HepG2 (cell line): ENCODE data around the gene TAF3. TPM values are rescaled to one million over a fixed set of nuclear protein-coding genes. Genes with fewer than 3 reads are reported as not detected.

ENCODE experiments used
- ATAC-seq: fragments of 200-7000 bp; cut with Tn5 transposase; 3 replicates; pipeline ENCODE4 v1.9.1; 2020; ENCODE audit warnings: mild to moderate bottlenecking, moderate library complexity
- BruUV-seq: library from RNA; stranded (reverse); fragments of 400-500 nt; replicated peaks from 2 replicates; lab custom pipeline; 2021; lab: Mats Ljungman, UMichigan
- CTCF ChIA-PET: fragments of 300-600 bp; formaldehyde crosslinking; extraction: SDS; loops from one replicate; lab custom pipeline; 2021; ENCODE audit warnings: low total read pairs, inconsistent platforms, low intra/inter-chr PET ratio; lab: Yijun Ruan, JAX
- POLR2A ChIA-PET: fragments of 350-600 bp; sonication (Branson Sonifier 250); formaldehyde crosslinking; loops from one replicate; lab custom pipeline; 2020; ENCODE audit warnings: antibody characterized with exemption, inconsistent platforms; lab: Yijun Ruan, JAX
- DNase-seq: peaks from one replicate; pipeline ENCODE4 v3.0.0-alpha.2; 2015; ENCODE audit warnings: low spot score
- FAIRE-seq: peaks from 3 replicates; lab custom pipeline; 2011; peaks lifted over from hg19 to GRCh38; lab: Jason Lieb, UNC
- H2AFZ ChIP-seq: one replicate; pipeline ENCODE4 v1.6.1; 2011; ENCODE audit warnings: low read length, inconsistent platforms
- H3K27ac ChIP-seq: fragments of 300-600 bp; 3 replicates; pipeline ENCODE4 v1.8.0; 2011; ENCODE audit warnings: mixed run types, mild to moderate bottlenecking, mixed read lengths, low read length, inconsistent platforms; ENCODE audit not compliant: insufficient read depth; ENCODE audit errors: extremely low read length
- H3K27me3 ChIP-seq, 2 experiments: fragments of 200-600 bp in 1 of 2; 2 replicates in 1 of 2; 3 replicates in 1 of 2; pipeline versions ENCODE4 v1.6.0 to v1.8.0; 2011; ENCODE audit warnings: low read length in 2 of 2, mild to moderate bottlenecking in 2 of 2, moderate library complexity in 2 of 2, inconsistent platforms in 1 of 2; ENCODE audit not compliant: insufficient read depth in 2 of 2, control insufficient read depth in 1 of 2
- H3K36me3 ChIP-seq, 2 experiments: fragments of 200-600 bp in 1 of 2; replicated peaks in 1 of 2; 2 replicates in 1 of 2; 3 replicates in 1 of 2; pipeline versions ENCODE4 v1.5.1 to v1.8.0; 2011; ENCODE audit warnings: low read length in 2 of 2, inconsistent platforms in 1 of 2; ENCODE audit not compliant: insufficient read depth in 2 of 2, control insufficient read depth in 1 of 2
- H3K4me1 ChIP-seq: 2 replicates; pipeline ENCODE4 v1.5.1; 2012; ENCODE audit warnings: low read length, inconsistent platforms; ENCODE audit not compliant: insufficient read depth
- H3K4me2 ChIP-seq: 2 replicates; pipeline ENCODE4 v1.6.0; 2011; ENCODE audit warnings: low read depth, low read length, inconsistent platforms
- H3K4me3 ChIP-seq, 3 experiments: fragments of 200-600 bp in 1 of 3; sonication (generic), shearing (Covaris generic) in 1 of 3; replicated peaks in 1 of 3; 2 replicates each; pipeline ENCODE4 v1.5.1; 2011 to 2016; ENCODE audit warnings: low read length in 3 of 3, inconsistent platforms in 2 of 3, low read depth in 2 of 3, mild to moderate bottlenecking in 2 of 3, control low read depth in 1 of 3, mixed read lengths in 1 of 3; ENCODE audit not compliant: insufficient read depth in 1 of 3
- H3K79me2 ChIP-seq: one replicate; pipeline ENCODE4 v1.6.1; 2011; ENCODE audit warnings: low read length, inconsistent platforms; ENCODE audit not compliant: insufficient read depth
- H3K9ac ChIP-seq: 2 replicates; pipeline ENCODE4 v1.6.0; 2011; ENCODE audit warnings: mild to moderate bottlenecking, low read depth, low read length, inconsistent platforms; ENCODE audit not compliant: insufficient read depth
- H3K9me3 ChIP-seq: 2 replicates; pipeline ENCODE4 v1.5.1; 2012; ENCODE audit warnings: mild to moderate bottlenecking, low read length
- H4K20me1 ChIP-seq: 2 replicates; pipeline ENCODE4 v1.6.0; 2011; ENCODE audit warnings: inconsistent platforms, mild to moderate bottlenecking, low read length, moderate library complexity; ENCODE audit not compliant: insufficient read depth
- FOSL1 ChIP-seq: sonication (generic); formaldehyde crosslinking; IDR thresholded peaks from 2 replicates; pipeline ENCODE4 v1.9.0; 2021; ENCODE audit warnings: missing genetic modification reagents, borderline replicate concordance
- KLF11 ChIP-seq: IDR thresholded peaks from 2 replicates; pipeline ENCODE4 v1.6.1; 2016; ENCODE audit warnings: missing compliant biosample characterization
- NKX3-1 ChIP-seq: sonication (generic); formaldehyde crosslinking; IDR thresholded peaks from 2 replicates; pipeline ENCODE4 v1.5.0; 2020; ENCODE audit warnings: missing genetic modification reagents
- NR2F2 ChIP-seq: IDR thresholded peaks from 2 replicates; pipeline ENCODE4 v1.6.1; 2012; ENCODE audit warnings: low read depth, inconsistent platforms, borderline replicate concordance
- RBFOX2 ChIP-seq: fragments of 200-400 bp; formaldehyde crosslinking; IDR thresholded peaks from 2 replicates; pipeline ENCODE4 v1.6.1; 2017; ENCODE audit warnings: low read depth, mild to moderate bottlenecking, low read length
- SP5 ChIP-seq: IDR thresholded peaks from 2 replicates; pipeline ENCODE4 v1.6.1; 2016; ENCODE audit warnings: low read depth, borderline replicate concordance
- THYN1 ChIP-seq: sonication (generic); formaldehyde crosslinking; IDR thresholded peaks from 2 replicates; pipeline ENCODE4 v1.8.1; 2023; ENCODE audit warnings: low read depth, mild to moderate bottlenecking, moderate library complexity, missing genetic modification reagents, borderline replicate concordance
- U2AF2 ChIP-seq: fragments of 200-400 bp; formaldehyde crosslinking; IDR thresholded peaks from 2 replicates; pipeline ENCODE4 v1.6.1; 2017; ENCODE audit warnings: low read depth, mild to moderate bottlenecking, low read length
- ZNF296 ChIP-seq: sonication (generic); formaldehyde crosslinking; conservative IDR thresholded peaks from 2 replicates; pipeline ENCODE4 v1.5.0; 2020; ENCODE audit warnings: mild to moderate bottlenecking, missing genetic modification reagents
- ZNF83 ChIP-seq: sonication (generic); formaldehyde crosslinking; IDR thresholded peaks from 2 replicates; pipeline ENCODE4 v1.4.0; 2020; ENCODE audit warnings: missing genetic modification reagents, mild to moderate bottlenecking, borderline replicate concordance
- WGBS: methylation state at CpG from one replicate; pipeline ENCODE4 v1.1.6; 2017; ENCODE audit warnings: low lambda C conversion rate; 5-methylcytosine and 5-hydroxymethylcytosine counted together
- in situ Hi-C: cut with HindIII; loops from 2 replicates; pipeline ENCODE4 v1.10.0; 2017; ENCODE audit warnings: low pct_unique_long_range_greater_than_20kb; ENCODE audit not compliant: extremely low pct_ligation_motif_present
- intact Hi-C: fragments of 100-400 bp; cut with micrococcal nuclease; formaldehyde crosslinking; loops from one replicate; pipeline ENCODE4 v1.10.0; 2022; ENCODE audit not compliant: unreplicated experiment
- polyA plus RNA-seq, 8 experiments: library from polyadenylated mRNA; depleted of rRNA in 3 of 8; stranded (reverse) in 7 of 8; unstranded in 1 of 8; fragments of >200 nt; fragmentation: Illumina TruSeq in 4 of 8; extraction: Trizol in 4 of 8; gene quantifications; 2 replicates each; pipeline versions ENCODE4 v1.2.1 to v1.2.3, GENCODE V29; 2011 to 2016; ENCODE audit warnings: low read depth in 4 of 8, missing spikeins in 1 of 8, mixed read lengths in 1 of 8; ENCODE audit not compliant: insufficient read depth in 1 of 8
- total RNA-seq, 5 experiments: library from RNA; depleted of rRNA; stranded (reverse); fragments of >200 nt; fragmentation: Illumina TruSeq; extraction: Trizol; gene quantifications; 2 replicates each; pipeline ENCODE4 v1.2.3, GENCODE V29; 2016; ENCODE audit warnings: low read depth in 1 of 5

The TAF3 gene
- total and polyA plus RNA-seq, 2 of the 13 experiments (the other 11 are each of a cell fraction or from before 2014, with no cell fraction given), result 1.7 to 2.9 TPM

- TF ChIP-seq THYN1 (CRISPR knock-in tag) (no peak), NR2F2 (no peak), SP5 (CRISPR knock-in tag) (no peak), FOSL1 (CRISPR knock-in tag) (no peak)
- TF ChIP-seq, all 625 proteins: peak for 0
Observed at GRCh38 chr10:7792541-7792940, 25.8 kb upstream of the TAF3 start (continued).

- Histone ChIP-seq H3K9ac (no peak overlapping the region), H3K27me3 (no peaks in the 10 kb centered on the region), H4K20me1 (peaks cover 51% of the 10 kb centered on the region), H3K27ac (peak overlapping the region; percentile 64), H3K9me3 (no peaks in the 10 kb centered on the region), H3K4me3 (no peak overlapping the region), H3K79me2 (peaks cover 77% of the 10 kb centered on the region), H3K4me1 (peaks cover 74% of the 10 kb centered on the region), H3K4me2 (peak overlapping the region; percentile 23; the same call in 1 of the 2 replicates), H3K36me3 (peaks cover 10 to 28% of the 10 kb centered on the region in 2 experiments), H2AFZ (no peak overlapping the region)
- no TSS peak for BruUV-seq
- POLR2A ChIA-PET, result no interaction called here
- FAIRE-seq, result no peak
- in situ Hi-C loops, result no loop called here
- 87% methylated on average over 4 of the region's 4 CpGs for WGBS
- DNase-seq, result no peak
- no peak for ATAC-seq
- CTCF ChIA-PET, result no interaction called here
- TF ChIP-seq KLF11 (CRISPR knock-in tag), result no peak
- no peak for TF ChIP-seq U2AF2
- TF ChIP-seq NKX3-1 (CRISPR knock-in tag), result no peak
- TF ChIP-seq ZNF83, result no peak
- TF ChIP-seq RBFOX2, result 0 out of 2 replicates have a peak, but pooled peaks have one; percentile 19
- TF ChIP-seq ZNF296 (CRISPR knock-in tag), result no peak
- intact Hi-C loops, result loop anchor here (10.0 kb wide), 1 partner anchor 90 kb away; the partner anchor contains the start of gene ITIH2
Observed at GRCh38 chr10:7794251-7795026, 23.9 kb upstream of the TAF3 start.
